OCI-LY7 (cell line): ENCODE results near the gene OR5H2. TPM values are rescaled to one million over a fixed set of nuclear protein-coding genes. Genes with fewer than 3 reads are reported as not detected.
"Not testable (repeated sequence)": the region's sequence is repeated elsewhere in the genome, so short reads cannot be mapped to it uniquely, and the experiment has no call there.

Experiments used
- BruUV-seq: library from RNA; stranded (reverse); fragments of 400-500 nt; replicated peaks from 2 replicates; lab custom pipeline; 2021; lab: Mats Ljungman, UMichigan
- CTCF ChIA-PET: fragments of 300-600 bp; sonication (Branson Sonifier 250); formaldehyde crosslinking; loops from one replicate; lab custom pipeline; 2022; ENCODE audit warnings: antibody characterized with exemption; ENCODE audit not compliant: unreplicated experiment; lab: Charles Lee
- POLR2A ChIA-PET: fragments of 300-600 bp; sonication (Branson Sonifier 250); formaldehyde crosslinking; loops from one replicate; lab custom pipeline; 2022; ENCODE audit warnings: antibody characterized with exemption; lab: Charles Lee
- DNase-seq: peaks from one replicate; pipeline ENCODE4 v3.0.0-alpha.2; 2015; ENCODE audit warnings: low spot score
- H2AFZ ChIP-seq: fragments of 200-600 bp; sonication (generic), shearing (Covaris generic); 2 replicates; pipeline ENCODE4 v1.6.1; 2014; ENCODE audit warnings: mild to moderate bottlenecking, antibody characterized with exemption, low read length, moderate library complexity
- H3K27ac ChIP-seq: fragments of 200-600 bp; sonication (generic); 2 replicates; pipeline ENCODE4 v1.5.1; 2014; ENCODE audit warnings: mixed run types, low read depth, mild to moderate bottlenecking, moderate library complexity, low read length, inconsistent platforms; ENCODE audit not compliant: poor library complexity, severe bottlenecking
- H3K36me3 ChIP-seq: fragments of 200-600 bp; sonication (generic); 2 replicates; pipeline ENCODE4 v1.6.1; 2014; ENCODE audit warnings: mild to moderate bottlenecking, antibody characterized with exemption, low read length, moderate library complexity, mixed read lengths; ENCODE audit not compliant: insufficient read depth
- H3K4me1 ChIP-seq: fragments of 200-600 bp; sonication (generic); 2 replicates; pipeline ENCODE4 v1.5.1; 2014; ENCODE audit warnings: mild to moderate bottlenecking, low read length; ENCODE audit not compliant: insufficient read depth, poor library complexity, severe bottlenecking
- H3K4me2 ChIP-seq: fragments of 200-600 bp; sonication (generic); 2 replicates; pipeline ENCODE4 v1.6.1; 2014; ENCODE audit warnings: mild to moderate bottlenecking, low read length
- H3K4me3 ChIP-seq: fragments of 200-600 bp; sonication (generic); 2 replicates; pipeline ENCODE4 v1.5.1; 2014; ENCODE audit warnings: mild to moderate bottlenecking, low read depth, low read length; ENCODE audit not compliant: poor library complexity, severe bottlenecking
- H3K79me2 ChIP-seq: fragments of 200-600 bp; sonication (generic); 2 replicates; pipeline ENCODE4 v1.6.1; 2016; ENCODE audit warnings: low read depth, mild to moderate bottlenecking, low read length, moderate library complexity, mixed read lengths; ENCODE audit not compliant: insufficient read depth
- H3K9me2 ChIP-seq: fragments of 200-600 bp; sonication (generic); 2 replicates; pipeline ENCODE4 v1.6.1; 2016; ENCODE audit warnings: mild to moderate bottlenecking, low read length, mixed read lengths; ENCODE audit not compliant: insufficient read depth
- H3K9me3 ChIP-seq: fragments of 200-600 bp; sonication (generic); 2 replicates; pipeline ENCODE4 v1.6.1; 2014; ENCODE audit warnings: mild to moderate bottlenecking, mixed run types, low read length, mixed read lengths
- H4K20me1 ChIP-seq: fragments of 200-600 bp; sonication (generic); 2 replicates; pipeline ENCODE4 v1.6.1; 2014; ENCODE audit warnings: mild to moderate bottlenecking, antibody characterized with exemption, low read length, moderate library complexity, mixed read lengths; ENCODE audit not compliant: insufficient read depth
- CTCF ChIP-seq: fragments of 200-600 bp; sonication (generic); conservative IDR thresholded peaks from 2 replicates; pipeline ENCODE4 v1.5.1; 2014; ENCODE audit warnings: mild to moderate bottlenecking, antibody characterized with exemption, low read length, moderate library complexity, mixed read lengths
- EZH2phosphoT487 ChIP-seq: fragments of 200-600 bp; sonication (generic); IDR thresholded peaks from 2 replicates; pipeline ENCODE4 v1.6.1; 2018; ENCODE audit warnings: low read depth, borderline replicate concordance, mild to moderate bottlenecking, mixed run types, antibody characterized with exemption, low read length, moderate library complexity, mixed read lengths
- intact Hi-C: fragments of 100-400 bp; cut with micrococcal nuclease; formaldehyde crosslinking; loops from one replicate; pipeline ENCODE4 v1.10.0; 2022; ENCODE audit not compliant: unreplicated experiment
- total RNA-seq, 2 experiments: library from RNA; depleted of rRNA in 1 of 2; stranded (reverse); fragments of >200 nt in 1 of 2; shearing (Covaris generic) in 1 of 2; gene quantifications; 2 replicates each; pipeline ENCODE4 v1.2.3, GENCODE V29; 2014 to 2022

OR5H2 gene
- total RNA-seq, 2 experiments from 2014 or later, result not detected

GRCh38 chr3:98242155-98242554 lies 40.1 kb upstream of the OR5H2 start:
- Histone ChIP-seq H3K4me3 (no peak overlapping the region), H3K9me2 (no peaks in the 10 kb centered on the region), H4K20me1 (no peaks in the 10 kb centered on the region), H3K27ac (no peak overlapping the region), H2AFZ (no peak overlapping the region), H3K79me2 (no peaks in the 10 kb centered on the region), H3K4me1 (no peaks in the 10 kb centered on the region), H3K9me3 (no peaks in the 10 kb centered on the region), H3K4me2 (no peak overlapping the region), H3K36me3 (no peaks in the 10 kb centered on the region)
- no peak for TF ChIP-seq EZH2phosphoT487
- no peak for TF ChIP-seq CTCF
- no peak for DNase-seq
- BruUV-seq, result no TSS peak
- ChIA-PET CTCF (no interaction called here), POLR2A (no interaction called here)
- intact Hi-C loops, result no loop called here

DNA sequence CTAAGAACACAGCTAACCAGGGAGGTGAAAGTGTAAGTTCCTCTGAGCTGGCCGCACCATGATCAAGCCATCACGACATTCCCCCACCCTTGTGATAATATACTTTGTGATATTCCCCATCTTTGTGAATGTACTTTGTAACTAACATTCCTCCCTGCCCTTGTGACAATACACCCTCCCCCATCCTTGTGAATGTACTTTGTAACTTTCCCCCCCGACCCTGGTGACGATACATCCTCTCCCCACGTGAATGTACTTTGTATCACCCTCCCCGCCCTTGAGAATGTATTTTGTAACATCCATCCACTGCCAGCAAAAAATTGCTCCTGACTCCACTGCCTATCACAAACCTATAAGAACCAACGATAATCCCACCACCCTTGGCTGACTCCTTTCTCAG lies 38.5 kb upstream of the OR5H2 start:
- DNase-seq, result no peak
- Histone ChIP-seq H3K9me3 (no peaks in the 10 kb centered on the region), H3K27ac (no peak overlapping the region), H3K4me1 (no peaks in the 10 kb centered on the region), H3K9me2 (no peaks in the 10 kb centered on the region), H3K4me3 (no peak overlapping the region), H2AFZ (no peak overlapping the region), H3K36me3 (no peaks in the 10 kb centered on the region), H4K20me1 (no peaks in the 10 kb centered on the region), H3K79me2 (no peaks in the 10 kb centered on the region), H3K4me2 (no peak overlapping the region)
- intact Hi-C loops, result no loop called here
- BruUV-seq, result no TSS peak
- no peak for TF ChIP-seq EZH2phosphoT487
- TF ChIP-seq CTCF, result no peak
- ChIA-PET CTCF (no interaction called here), POLR2A (no interaction called here)

DNA sequence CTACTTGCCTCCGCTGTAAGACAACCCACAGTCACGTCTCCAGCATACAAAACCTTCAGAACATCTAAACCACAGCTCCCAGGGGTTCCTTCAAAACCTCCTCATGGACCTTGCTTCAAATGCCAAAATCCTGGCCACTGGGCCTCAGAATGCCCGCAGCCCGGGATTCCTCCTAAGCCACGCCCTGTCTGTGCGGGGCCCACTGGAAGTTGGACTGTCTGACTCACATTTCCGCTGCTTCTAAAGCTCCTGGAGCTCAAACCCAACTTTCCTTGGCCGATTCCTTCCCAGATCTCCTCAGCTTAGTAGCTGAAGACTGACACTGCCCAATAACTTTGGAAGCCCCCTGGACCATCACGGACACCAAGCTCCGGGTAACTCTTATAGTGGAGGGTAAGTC lies 36.2 kb upstream of the OR5H2 start:
- TF ChIP-seq EZH2phosphoT487, result no peak
- no peak for DNase-seq
- intact Hi-C loops, result no loop called here

GRCh38 chr3:98256026-98256425 lies 26.3 kb upstream of the OR5H2 start:
- H3K4me2 ChIP-seq, POLR2A ChIA-PET, H3K9me2 ChIP-seq, H3K27ac ChIP-seq, H2AFZ ChIP-seq, H3K4me1 ChIP-seq, H3K79me2 ChIP-seq, BruUV-seq, intact Hi-C loops, H3K36me3 ChIP-seq, H3K9me3 ChIP-seq, CTCF ChIA-PET, DNase-seq, H3K4me3 ChIP-seq, H4K20me1 ChIP-seq: not testable (repeated sequence)

More for the DNA sequence above, 36.2 kb upstream of the OR5H2 start:
- no peak overlapping the region for H3K4me3 ChIP-seq
- no peaks in the 10 kb centered on the region for H3K79me2 ChIP-seq
- H3K4me2 ChIP-seq, result no peak overlapping the region
- H3K9me3 ChIP-seq, result no peaks in the 10 kb centered on the region
- no peaks in the 10 kb centered on the region for H3K4me1 ChIP-seq
- H3K9me2 ChIP-seq, result no peaks in the 10 kb centered on the region
- H3K27ac ChIP-seq, result no peak overlapping the region
- ChIA-PET POLR2A (no interaction called here), CTCF (no interaction called here)
- no peak overlapping the region for H2AFZ ChIP-seq
- BruUV-seq, result no TSS peak
- H3K36me3 ChIP-seq, result no peaks in the 10 kb centered on the region
- H4K20me1 ChIP-seq, result no peaks in the 10 kb centered on the region
